ENCODE results near the gene SPNS3. TPM values are rescaled to one million over a fixed set of nuclear protein-coding genes. Genes with fewer than 3 reads are reported as not detected.

The SPNS3 gene
- total and polyA plus RNA-seq, 2 donors (not counting 3 experiments of a cell fraction or from before 2014, with no cell fraction given), result 0.18 to 0.66 TPM

GRCh38 chr17:4469552-4469951, 35.8 kb downstream of the SPNS3 start:
- dilution Hi-C loops (cut with MboI; ENCODE audit: extremely low pct_ligation_motif_present, low sequenced_read_pairs) (no loop called here), intact Hi-C loops (cut with micrococcal nuclease) (no loop called here)
- H3K9me3 ChIP-seq (replicated peaks; ENCODE audit: control insufficient read depth, insufficient read depth, low read length), result no peaks in the 10 kb centered on the region
- H3K27me3 ChIP-seq (ENCODE audit: control insufficient read depth in 2 of 2, insufficient read depth in 2 of 2, low read length in 2 of 2), result no peaks in the 10 kb centered on the region
- no peak for DNase-seq (ENCODE audit: low read depth, low spot score)
- H3K9me1 ChIP-seq (replicated peaks; ENCODE audit: control insufficient read depth, extremely low read depth, insufficient read depth, low read length), result no peaks in the 10 kb centered on the region
- FAIRE-seq, result no peak
- ChIA-PET CTCF (no interaction called here), POLR2A (no interaction called here)
- no peaks in the 10 kb centered on the region for H3K79me2 ChIP-seq (ENCODE audit: control insufficient read depth, insufficient read depth, low read length)
- TF ChIP-seq POLR2A (IDR thresholded peaks at IDR 0.05; ENCODE audit: low read depth, low read length) (no peak), MAX (IDR thresholded peaks at IDR 0.05; ENCODE audit: insufficient read depth, insufficient read length) (no peak), CTCF (IDR thresholded peaks at IDR 0.05; ENCODE audit: extremely low read depth in 1 of 2, insufficient read depth in 1 of 2, low read depth in 1 of 2, low read length in 2 of 2) (no peak), EZH2 (IDR thresholded peaks at IDR 0.05; ENCODE audit: borderline replicate concordance, low read depth, low read length, severe bottlenecking) (no peak), JUN (IDR thresholded peaks at IDR 0.05; ENCODE audit: borderline replicate concordance, insufficient read depth, insufficient read length, low read depth) (no peak), GATA2 (IDR thresholded peaks at IDR 0.05; ENCODE audit: insufficient read depth, insufficient read length, low read depth, low read length) (no peak), POLR2AphosphoS5 (IDR thresholded peaks at IDR 0.05; ENCODE audit: insufficient read depth, low read depth, low read length) (no peak), FOS (IDR thresholded peaks at IDR 0.05; ENCODE audit: borderline replicate concordance, insufficient read depth, low read length) (no peak), MYC (IDR thresholded peaks at IDR 0.05; ENCODE audit: low read depth, low read length) (no peak)
- H4K20me1 ChIP-seq (replicated peaks; ENCODE audit: control insufficient read depth, extremely low read depth, insufficient read depth, low read length), result no peaks in the 10 kb centered on the region
- no peak overlapping the region for H3K4me2 ChIP-seq (ENCODE audit: insufficient read depth, low read length)
- H2AFZ ChIP-seq (ENCODE audit: low read depth, low read length), result no peak overlapping the region
- no peak overlapping the region for H3K4me3 ChIP-seq (replicated peaks in 1 of 3; ENCODE audit: insufficient read depth in 1 of 3, low read depth in 1 of 3, low read length in 3 of 3)
- no TSS peak for BruUV-seq (replicated peaks)
- no peak overlapping the region for H3K9ac ChIP-seq (replicated peaks; ENCODE audit: extremely low read depth, insufficient read depth, low read length)
- H3K36me3 ChIP-seq (ENCODE audit: control insufficient read depth in 2 of 2, extremely low read depth in 1 of 2, insufficient read depth in 2 of 2, low read length in 2 of 2), result no peaks in the 10 kb centered on the region
- no peaks in the 10 kb centered on the region for H3K4me1 ChIP-seq (ENCODE audit: control insufficient read depth, extremely low read depth, insufficient read depth, low read length)
- H3K27ac ChIP-seq (ENCODE audit: insufficient read depth, low read depth, low read length), result no peak overlapping the region

Measured in endothelial cell of umbilical vein (primary cell).